HG03520 (cell line): Measurements from ENCODE around the gene GVQW3.
"Not testable (repeated sequence)": the region's sequence is repeated elsewhere in the genome, so short reads cannot be mapped to it uniquely, and the experiment has no call there.

Source experiments
- ATAC-seq: cut with Tn5 transposase; IDR thresholded peaks from one replicate; pipeline ENCODE4 v1.9.1; 2021; ENCODE audit warnings: mild to moderate bottlenecking, moderate library complexity; ENCODE audit not compliant: unreplicated experiment

GVQW3 gene

GRCh38 chr11:76385903-76386302, 4.8 kb downstream of the GVQW3 start:
- ATAC-seq: no peak

- ATAC-seq: no peak
Measured at GRCh38 chr11:76388408-76388807, 7.3 kb downstream of the GVQW3 start.

GRCh38 chr11:76391021-76391420, 9.9 kb downstream of the GVQW3 start:
- no peak for ATAC-seq

GRCh38 chr11:76391811-76392475, 10.8 kb downstream of the GVQW3 start:
- ATAC-seq: no peak

- ATAC-seq: no peak
Measured at GRCh38 chr11:76392870-76393269, 11.7 kb downstream of the GVQW3 start.

GRCh38 chr11:76394411-76394810, 13.3 kb downstream of the GVQW3 start:
- ATAC-seq: no peak

GRCh38 chr11:76395296-76395695, 14.2 kb downstream of the GVQW3 start:
- ATAC-seq: no peak

GRCh38 chr11:76397383-76397782, 16.3 kb downstream of the GVQW3 start:
- no peak for ATAC-seq

GRCh38 chr11:76400967-76401366, 19.8 kb downstream of the GVQW3 start:
- no peak for ATAC-seq

GRCh38 chr11:76401484-76401883, 20.4 kb downstream of the GVQW3 start:
- ATAC-seq: not testable (repeated sequence)

- no peak for ATAC-seq
Measured at GRCh38 chr11:76406359-76406758, 25.2 kb downstream of the GVQW3 start.

GRCh38 chr11:76408171-76408965, 27.2 kb downstream of the GVQW3 start:
- ATAC-seq: no peak

GRCh38 chr11:76410851-76411357, 29.8 kb downstream of the GVQW3 start:
- ATAC-seq: no peak

- ATAC-seq: no peak
Measured at GRCh38 chr11:76415073-76415472, 34.0 kb downstream of the GVQW3 start.

GRCh38 chr11:76419896-76420295, 38.8 kb downstream of the GVQW3 start:
- ATAC-seq: no peak

GRCh38 chr11:76424379-76424778, 43.3 kb downstream of the GVQW3 start:
- no peak for ATAC-seq

- no peak for ATAC-seq
Measured at GRCh38 chr11:76424891-76425290, 43.8 kb downstream of the GVQW3 start.

GRCh38 chr11:76426660-76427059, 45.5 kb downstream of the GVQW3 start:
- no peak for ATAC-seq

GRCh38 chr11:76436020-76436419, 54.9 kb downstream of the GVQW3 start:
- no peak for ATAC-seq

GRCh38 chr11:76443268-76443980, 62.3 kb downstream of the GVQW3 start:
- ATAC-seq: no peak

- no peak for ATAC-seq
Measured at GRCh38 chr11:76444065-76444383, 62.9 kb downstream of the GVQW3 start.
